Gastroesophageal sphincter (tissue), 3 donors: ENCODE data around the gene NOS1.

ENCODE experiments used
- POLR2AphosphoS5 ChIP-seq: sonication (generic); formaldehyde crosslinking; IDR thresholded peaks from one replicate; pipeline ENCODE4 v1.6.1; 2017; ENCODE audit warnings: antibody characterized with exemption
- TF ChIP-seq, protein P1 (sequence below), 4 experiments: fragments of 200-600 bp in 2 of 4; fragments of 450-650 bp in 2 of 4; sonication (generic) in 1 of 4; IDR thresholded peaks; one replicate each; pipeline ENCODE4 v1.5.1; 2017 to 2019; ENCODE audit warnings: antibody characterized with exemption in 4 of 4, mild to moderate bottlenecking in 2 of 4, moderate library complexity in 2 of 4

DNA sequence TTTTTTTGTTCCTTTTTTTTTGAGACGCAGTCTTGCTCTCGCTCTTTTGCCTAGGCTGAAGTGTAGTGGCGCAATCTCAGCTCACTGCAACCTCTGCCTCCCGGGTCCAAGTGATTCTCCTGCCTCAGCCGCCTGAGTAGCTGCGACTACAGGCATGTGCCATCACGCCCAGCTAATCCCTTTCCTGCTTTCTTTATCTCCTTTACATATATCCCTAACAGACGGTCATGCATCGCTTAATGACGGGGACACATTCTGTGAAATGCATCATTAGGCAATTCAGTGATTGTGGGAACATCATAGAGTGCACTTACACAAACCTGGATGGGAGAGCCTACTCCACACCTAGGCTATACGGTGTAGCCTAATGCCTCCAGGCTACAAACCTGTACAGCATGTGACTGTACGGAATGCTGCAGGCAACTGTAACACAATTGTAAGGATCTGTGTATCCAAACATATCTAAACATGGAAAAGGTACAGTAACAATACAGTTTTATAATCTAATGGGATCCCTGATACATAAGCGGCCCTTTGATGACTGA, 32.8 kb downstream of the NOS1 start:
- no peak for TF ChIP-seq POLR2AphosphoS5
- TF ChIP-seq, protein P1, sequence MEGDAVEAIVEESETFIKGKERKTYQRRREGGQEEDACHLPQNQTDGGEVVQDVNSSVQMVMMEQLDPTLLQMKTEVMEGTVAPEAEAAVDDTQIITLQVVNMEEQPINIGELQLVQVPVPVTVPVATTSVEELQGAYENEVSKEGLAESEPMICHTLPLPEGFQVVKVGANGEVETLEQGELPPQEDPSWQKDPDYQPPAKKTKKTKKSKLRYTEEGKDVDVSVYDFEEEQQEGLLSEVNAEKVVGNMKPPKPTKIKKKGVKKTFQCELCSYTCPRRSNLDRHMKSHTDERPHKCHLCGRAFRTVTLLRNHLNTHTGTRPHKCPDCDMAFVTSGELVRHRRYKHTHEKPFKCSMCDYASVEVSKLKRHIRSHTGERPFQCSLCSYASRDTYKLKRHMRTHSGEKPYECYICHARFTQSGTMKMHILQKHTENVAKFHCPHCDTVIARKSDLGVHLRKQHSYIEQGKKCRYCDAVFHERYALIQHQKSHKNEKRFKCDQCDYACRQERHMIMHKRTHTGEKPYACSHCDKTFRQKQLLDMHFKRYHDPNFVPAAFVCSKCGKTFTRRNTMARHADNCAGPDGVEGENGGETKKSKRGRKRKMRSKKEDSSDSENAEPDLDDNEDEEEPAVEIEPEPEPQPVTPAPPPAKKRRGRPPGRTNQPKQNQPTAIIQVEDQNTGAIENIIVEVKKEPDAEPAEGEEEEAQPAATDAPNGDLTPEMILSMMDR (IDR thresholded peaks at IDR 0.05): no peak
